Superior temporal gyrus (tissue), 1 donor: ENCODE results near the gene MOK.
A peak's percentile ranks its signal among the peaks of the same experiment; 100 is the strongest.

Experiments
- DNase-seq: peaks from one replicate; pipeline ENCODE4 v3.0.0-alpha.2; 2016; ENCODE audit errors: extremely low spot score

Gene MOK

DNA sequence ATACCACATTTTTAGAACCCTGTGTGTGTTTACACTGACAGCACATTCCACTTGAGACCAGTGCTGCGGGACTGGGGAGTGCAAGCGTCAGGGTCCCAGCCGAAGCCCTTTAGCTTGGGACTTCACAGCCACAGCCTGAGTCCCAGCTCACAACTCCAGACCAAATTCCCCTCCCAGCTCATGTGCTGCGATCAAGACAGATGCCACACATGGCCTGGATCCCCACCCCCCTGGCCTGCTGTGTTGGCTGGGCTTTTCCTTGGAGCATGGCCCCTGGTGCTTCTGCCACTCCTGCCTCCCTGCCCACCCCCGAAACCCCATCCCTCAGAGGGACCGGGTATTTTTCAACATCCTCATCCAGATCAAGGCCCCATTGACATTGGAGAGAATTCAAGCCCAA lies 101.6 kb downstream of the MOK start:
- peak; percentile 41 for DNase-seq

DNA sequence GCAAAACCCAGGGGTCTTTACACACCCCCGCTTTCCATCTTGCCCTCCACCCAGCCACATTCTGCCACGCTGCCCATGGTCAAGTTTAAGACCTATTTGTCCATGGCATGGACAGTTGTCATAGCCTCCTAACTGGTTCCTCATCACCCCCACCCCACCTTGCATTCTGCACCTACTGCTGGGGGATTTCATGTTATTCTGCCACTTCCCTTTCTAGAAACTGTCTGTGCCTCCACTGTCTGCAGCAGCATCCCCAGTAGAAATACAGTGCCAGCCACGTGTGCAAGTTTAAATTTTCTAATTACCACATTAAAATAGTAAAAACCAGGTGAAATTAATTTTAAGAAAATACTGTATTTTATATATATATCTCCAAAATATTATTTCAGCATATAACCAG lies 102.0 kb downstream of the MOK start:
- no peak for DNase-seq

DNA sequence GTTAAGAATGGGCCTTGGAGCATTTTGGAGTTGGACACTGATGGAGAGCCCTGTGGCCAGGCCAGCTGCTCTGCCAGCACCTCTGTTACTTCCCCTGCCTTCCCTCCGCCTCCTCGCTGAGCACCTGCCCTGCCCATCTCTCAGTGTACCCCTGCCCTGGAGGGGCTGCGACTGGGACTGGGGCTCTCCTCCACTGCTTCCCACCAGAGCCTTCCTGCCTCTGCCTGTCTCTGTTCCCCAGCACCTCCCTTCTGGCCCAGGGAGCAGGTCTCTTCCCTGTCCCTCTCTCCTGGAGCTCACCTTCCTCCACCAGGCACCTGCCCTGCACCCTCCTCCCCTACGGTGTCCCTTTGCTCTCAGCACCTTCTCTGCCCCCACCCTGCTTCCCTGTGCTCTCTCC lies 103.2 kb downstream of the MOK start:
- DNase-seq = no peak

DNA sequence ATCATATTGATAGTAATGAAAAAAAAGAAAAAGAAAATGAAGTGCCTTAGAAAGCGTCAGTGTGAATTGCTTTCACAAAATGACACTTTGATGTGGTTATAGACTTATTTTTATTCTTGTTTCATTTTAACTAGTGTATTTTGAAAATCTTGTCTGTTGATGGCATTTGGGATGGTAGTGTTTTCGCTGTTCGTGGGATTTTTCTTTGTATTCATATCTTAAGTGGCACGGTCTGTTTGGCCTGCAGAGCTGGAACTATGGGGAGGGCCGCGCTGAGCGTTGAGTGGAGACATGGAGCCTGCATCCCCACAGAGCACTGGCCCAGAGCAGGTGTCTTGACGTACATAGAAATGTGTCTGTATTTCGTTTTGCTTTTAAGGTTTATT lies 103.6 kb downstream of the MOK start:
- peak; percentile 50 for DNase-seq

DNA sequence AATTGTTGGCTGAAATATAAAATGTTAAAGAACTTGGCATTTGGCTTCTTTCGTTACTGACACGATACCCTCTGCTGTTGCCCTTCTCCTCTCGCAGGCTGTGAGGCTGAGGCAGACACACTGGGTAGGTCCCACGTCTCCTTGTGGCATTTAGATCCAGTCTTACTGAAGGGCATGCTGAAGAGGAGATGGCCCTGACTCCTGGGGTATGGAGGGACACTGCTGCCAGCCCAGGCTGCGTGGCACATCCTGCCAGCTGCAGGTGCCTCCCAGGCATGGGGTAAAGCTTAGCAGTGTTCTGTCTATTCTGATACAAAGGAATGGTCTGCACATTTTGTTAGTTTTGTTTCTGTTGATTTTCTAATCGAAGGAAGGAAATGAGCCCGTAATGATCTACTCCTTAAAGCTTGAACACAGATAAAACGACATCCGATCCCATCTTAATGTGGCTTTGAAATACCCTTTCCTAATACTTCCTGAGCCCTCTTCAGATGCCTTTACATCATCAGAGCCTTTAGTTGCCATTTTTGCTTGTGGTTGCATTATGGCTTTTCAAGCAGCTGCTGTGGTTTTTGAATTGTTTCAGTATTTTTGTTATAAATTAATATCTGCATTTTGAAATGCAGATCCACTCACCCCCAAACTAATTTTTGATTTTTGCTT lies 104.1 kb downstream of the MOK start:
- DNase-seq = peak; percentile 56

DNA sequence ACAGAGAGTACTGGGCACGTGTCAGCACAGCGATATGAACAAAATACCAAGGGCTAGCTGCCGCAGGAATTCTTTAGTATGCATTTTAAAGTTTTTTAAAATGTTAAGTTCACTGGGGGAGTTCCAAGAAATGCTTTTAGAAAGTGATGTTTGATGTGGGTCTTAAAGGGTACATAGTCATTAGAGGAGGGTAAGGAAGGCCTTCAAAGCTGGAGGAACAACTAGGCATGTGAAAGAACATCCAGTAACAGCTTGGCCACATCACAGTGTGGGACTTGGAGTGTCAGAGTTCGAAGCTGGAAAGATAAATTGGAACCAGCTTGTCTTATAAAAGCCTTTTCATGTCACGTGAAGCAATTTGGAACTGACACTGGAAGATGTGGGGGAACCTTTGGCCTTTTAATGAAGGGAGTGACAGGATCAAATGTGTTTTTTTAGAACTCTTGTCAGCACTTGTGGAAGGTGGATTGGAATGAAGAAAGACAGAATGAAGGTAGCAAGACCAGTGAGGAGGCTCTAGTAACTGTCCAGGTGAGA lies 107.6 kb downstream of the MOK start:
- peak; percentile 45 for DNase-seq

DNA sequence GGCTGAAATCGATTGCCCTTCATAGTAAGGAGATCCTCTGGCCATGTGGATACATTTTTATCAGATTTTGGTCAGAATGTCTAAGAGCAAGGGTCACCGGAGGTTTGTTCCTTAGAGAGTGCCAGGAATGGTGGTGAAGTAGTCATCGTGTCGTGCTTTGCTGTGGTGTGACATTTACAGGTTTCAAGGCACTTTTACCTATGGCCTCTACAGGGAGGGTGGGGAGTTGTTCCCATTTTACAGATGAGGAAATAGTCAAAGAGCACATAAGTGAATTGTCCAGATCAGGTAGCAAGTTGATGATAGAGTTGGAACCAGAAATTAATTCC lies 108.1 kb downstream of the MOK start:
- no peak for DNase-seq

DNA sequence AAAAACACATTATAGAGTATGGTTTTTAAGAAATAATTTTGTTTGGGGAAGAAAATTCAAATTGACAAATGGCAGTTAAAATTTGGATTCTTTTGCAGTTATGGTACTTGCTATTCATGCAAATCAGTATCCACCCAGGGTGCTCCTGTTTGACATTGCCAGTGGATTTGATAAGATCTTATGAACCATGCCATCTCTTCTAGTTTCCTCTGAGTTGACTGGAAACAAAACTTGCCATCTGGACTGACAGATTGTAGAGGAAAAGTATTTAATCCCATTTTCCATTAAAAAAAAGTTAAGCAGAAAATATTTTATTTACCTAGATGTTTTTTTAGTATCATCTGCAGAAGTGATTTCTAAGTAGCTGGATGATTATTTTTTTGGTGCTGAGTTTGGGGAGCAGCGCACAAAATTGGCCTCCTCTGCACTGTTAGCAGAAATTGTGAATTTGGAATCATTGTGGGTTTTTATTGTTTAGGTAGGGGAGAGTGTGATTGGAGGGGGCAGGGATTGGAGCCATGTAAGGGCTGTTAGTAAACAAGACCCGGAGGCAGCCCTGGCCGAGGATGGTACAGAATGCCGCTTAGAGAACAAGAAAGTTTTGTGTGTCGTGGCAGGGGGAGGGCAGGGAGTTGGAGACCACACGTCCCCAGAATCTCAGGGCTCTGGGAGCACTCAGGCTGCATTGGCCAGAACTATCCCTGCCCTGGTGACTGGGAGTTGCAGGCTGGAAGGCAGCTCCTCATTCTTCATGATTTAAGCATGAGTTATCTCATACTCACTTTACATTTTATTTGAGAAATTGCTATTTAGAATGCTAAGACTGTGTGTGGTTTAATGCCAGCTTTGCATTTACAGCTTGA lies 108.7 kb downstream of the MOK start:
- peak; percentile 95 for DNase-seq

DNA sequence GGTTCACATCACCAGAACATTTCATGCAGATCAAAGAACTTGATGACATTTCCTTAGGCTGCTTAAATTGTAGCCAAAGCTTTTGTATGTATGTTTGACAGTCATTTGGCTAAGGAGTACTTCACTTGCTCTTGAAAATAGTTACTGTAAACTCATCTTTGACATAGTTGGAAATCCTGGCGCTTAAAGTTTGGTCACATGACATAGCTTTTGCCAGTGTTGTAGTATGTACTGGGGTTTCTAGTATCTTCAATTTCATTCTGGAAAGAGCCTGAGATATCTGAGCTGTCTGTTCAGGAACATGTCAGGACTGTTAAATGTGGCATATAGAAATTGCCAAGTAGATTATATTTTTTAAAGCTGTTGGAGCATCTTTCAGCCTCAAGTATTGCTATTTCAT lies 109.5 kb downstream of the MOK start:
- peak; percentile 75 for DNase-seq

DNA sequence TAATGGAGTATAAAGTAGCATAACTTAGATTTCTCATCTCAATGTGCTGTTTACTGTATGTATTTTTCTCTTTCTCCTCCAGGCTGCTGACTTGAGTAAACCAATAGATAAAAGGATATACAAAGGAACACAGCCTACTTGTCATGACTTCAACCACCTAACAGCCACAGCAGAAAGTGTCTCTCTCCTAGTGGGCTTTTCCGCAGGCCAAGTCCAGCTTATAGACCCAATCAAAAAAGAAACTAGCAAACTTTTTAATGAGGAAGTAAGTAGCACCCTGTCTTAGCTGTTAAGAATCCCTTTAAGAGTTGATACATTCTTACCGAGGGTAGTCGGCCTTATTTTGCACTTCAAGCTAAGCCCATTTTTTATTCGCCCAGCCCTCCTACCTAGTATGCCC lies 110.1 kb downstream of the MOK start:
- peak; percentile 60 for DNase-seq

DNA sequence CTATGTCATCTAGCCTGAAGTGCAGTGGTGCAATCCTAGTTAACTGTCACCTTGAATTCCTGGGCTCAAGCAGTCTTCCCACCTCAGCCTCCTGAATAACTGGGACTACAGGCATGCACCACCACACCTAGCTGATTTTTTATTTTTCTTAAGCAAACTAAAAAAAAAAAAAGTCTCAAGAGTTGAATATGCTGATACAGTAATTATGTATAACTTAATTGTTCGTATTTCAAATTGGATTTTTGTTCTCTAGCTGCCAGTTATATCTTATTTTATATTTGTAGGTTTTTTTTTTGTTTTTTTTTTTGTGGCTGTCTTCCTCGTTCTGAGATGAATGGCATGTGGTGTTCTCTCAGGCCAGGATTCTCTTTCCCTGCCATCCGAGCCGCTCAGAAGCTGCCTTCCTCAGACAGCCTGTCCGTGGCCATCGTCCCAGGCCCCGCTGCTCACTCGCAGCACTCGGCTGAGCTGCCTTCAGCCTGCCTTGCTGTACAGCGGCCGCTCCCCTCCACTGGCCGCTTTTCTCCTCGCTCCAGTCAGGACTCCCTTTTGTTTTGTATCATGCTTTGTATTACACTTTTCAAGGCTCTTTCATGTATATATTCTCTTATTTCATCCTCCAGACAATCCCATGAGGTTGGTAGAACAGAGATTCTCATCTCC lies 112.0 kb downstream of the MOK start:
- peak; percentile 75 for DNase-seq

DNA sequence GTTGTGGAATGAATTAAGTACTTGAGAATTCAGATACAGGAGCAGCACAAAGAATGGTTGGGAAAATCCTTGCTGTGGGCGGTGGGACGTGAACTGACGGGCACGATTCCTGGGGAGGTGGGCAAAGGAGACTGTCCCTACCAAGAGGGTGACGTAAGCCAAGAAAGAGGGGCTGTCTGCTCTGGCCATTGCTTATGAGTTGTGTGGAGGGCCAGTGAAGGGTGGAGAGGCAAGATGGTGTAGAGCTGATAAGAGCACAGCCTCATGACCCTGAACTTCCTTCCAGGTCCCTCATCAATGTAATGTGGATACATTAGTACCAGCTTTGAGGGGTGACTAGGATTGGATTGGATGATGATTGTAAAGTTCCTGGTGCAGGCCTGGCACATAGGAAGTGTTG lies 115.1 kb downstream of the MOK start:
- no peak for DNase-seq

DNA sequence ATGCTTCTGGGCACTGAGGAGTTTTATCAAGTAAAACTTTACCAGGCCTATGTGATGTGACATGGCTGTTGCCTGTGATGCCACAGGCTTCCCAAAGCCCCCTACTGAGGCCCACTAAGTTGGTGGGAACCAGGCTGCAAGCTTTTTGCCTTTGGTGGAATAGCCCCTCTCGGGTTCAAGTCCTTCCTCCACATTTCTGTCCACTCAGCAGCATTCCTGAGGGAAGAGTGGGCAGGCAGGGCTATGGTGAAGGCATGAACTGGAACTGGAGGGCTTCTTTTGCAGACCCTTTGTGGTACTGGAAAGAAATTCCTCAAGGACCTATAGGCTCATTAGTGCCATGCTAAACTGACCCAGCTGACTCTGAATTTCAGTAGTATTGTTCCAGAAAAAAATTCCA lies 116.8 kb downstream of the MOK start:
- no peak for DNase-seq

DNA sequence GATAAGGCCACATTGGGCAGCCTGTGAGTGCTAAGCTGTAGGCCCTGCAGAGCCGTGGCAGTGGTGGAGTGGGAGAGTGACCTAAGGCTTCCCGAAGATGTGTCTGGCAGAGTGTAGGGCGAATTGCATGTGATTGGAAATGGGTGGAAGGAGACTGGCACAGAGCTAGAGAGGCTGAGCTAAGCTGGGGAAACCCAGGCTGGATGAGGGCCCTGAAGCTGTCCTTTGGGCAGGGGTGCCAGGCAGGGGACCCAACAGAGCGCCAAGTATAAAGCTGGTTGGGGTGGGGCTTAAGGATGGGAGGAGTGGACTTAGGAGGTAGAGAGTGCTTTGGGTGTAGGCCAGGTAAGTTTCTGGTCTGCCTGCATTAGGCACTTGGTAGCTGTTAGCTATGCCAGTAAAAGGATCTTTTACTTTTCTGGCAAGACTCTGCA lies 117.4 kb downstream of the MOK start:
- no peak for DNase-seq

DNA sequence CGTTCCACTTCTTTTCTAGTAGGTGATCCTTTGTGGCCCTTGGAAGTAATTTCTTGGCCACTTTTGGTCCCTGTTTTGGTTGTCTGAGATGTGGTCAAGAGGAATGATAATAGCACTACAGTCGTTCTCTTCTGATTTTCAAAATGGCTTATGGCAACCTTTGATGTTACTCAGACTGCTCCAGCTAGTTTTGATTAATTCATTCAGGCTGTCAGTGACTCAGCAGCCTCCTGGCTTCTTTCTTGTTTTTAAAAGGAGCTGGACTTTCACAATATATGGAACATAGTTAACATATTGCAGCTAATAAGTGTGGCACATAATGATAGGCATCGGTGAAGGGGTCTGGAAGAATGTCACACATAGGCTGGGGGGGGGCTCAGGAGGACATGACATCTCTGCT lies 117.9 kb downstream of the MOK start:
- no peak for DNase-seq

DNA sequence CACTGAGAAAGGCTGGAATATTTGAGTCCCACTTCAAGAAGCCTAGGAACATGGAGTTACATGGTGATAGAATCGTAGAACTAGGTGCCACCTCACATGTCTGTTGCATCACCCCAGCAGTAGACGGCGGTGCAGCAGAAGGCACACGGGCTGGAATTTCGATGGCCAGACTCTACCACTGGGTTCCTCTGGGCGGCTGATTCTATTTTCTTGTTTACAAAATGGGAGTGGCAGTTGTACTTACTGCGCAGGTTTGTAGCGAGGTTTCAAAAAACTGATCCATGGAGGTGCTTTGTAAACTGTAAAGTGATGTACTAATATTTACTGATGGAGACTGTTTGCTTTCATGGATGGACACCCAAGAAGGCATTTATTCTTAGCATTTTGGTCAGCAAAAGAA lies 119.6 kb downstream of the MOK start:
- DNase-seq = peak; percentile 54

DNA sequence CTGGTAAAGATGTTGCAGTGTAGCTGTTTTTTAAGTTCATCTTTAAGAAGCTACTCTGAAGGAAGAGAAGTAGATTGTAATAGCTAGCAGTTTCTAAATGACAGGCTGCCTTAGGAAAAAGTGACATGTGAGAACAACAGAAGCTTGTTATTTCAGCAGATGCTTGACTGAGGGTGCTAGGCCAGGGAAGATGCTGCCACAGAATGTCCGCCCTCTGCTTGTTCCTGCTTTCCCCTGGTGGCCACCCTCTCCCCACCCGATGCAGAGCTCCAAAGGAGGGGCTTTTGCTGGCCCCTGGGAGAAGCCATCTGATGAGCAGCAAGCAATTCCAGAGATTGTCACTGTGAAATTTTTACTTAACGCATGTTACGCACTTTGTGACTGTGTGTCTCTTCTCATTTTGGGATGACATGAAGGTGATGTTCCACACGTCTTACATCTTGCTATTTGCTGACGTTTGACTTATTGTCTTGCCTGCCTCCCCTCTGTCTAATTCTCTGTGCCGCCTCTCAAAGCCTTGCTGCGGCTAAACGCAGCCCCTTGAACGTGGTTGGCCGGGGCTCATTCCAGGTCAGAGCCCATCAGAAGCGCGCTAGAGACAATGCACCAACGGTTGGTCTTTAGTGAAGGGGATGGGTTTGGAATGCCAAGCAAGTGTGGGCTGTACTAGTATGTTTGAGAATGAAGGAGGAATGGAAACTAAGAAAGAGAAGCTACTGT lies 120.5 kb downstream of the MOK start:
- peak; percentile 80 for DNase-seq

DNA sequence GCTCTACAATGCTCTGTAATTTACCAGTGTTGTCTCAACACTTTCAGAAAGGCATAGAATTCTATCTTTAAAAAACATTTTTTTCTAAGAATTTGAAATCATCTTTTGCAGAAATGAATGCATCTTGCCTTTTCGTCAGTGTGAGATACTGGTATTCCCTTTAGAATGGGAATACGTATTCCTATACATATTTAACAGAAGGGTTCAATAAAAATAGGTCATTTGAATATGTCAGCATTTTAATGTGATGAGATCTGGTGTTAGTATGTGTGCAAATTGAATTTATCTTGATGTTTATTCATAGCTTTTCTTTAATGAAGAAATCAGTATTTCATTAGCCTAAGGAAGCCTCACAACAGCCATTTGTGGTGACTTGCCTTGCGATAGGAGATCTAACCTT lies 121.1 kb downstream of the MOK start:
- no peak for DNase-seq

DNA sequence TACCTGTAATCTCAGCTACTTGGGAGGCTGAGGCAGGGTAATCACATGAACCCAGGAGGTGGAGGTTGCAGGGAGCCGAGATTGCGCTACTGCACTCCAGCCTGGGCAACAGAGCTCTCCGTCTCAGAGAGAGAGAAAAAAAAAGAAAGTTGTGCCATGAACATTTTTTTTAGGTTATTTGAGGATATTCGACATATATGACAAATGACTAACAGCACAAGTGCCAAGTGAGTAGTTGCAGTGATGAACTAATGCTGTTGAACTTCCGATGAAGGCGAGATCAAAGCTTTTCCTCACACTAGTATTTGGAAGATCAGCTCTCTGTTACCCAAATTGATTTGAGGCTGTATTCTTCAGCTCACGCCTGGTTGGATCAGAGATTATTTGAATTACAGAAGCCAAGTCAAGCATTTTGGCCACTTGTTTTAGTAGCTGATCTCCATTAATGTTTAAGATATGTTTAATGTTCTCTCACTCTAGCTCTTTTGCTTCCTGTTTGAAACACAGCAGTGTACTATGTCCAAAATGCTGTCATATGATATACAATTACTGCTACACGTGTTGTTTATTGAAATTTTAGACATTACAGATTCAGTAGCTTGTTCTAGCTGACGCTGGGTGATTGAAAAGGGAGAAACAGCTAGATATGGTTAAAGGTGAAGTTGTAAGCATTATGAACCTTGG lies 121.9 kb downstream of the MOK start:
- DNase-seq = peak; percentile 64

DNA sequence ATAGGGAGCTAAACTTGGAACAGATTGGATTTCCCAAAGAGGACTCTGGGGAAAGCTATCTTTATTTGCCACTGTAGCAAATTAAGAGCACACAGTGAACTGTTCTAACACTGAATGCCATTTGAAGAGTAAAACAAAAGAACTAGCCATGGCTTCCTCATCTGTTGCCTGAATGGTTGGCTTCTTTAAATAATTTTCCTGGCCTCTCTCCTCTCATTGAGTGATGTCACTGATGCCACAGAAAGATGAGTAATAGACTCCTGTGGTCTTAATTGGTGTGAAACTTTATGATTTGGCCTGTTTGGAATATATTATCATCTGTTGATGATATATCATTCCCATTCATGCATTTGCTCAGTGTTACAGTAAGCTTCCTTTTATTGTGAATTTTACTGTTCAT lies 122.8 kb downstream of the MOK start:
- DNase-seq = peak; percentile 75

DNA sequence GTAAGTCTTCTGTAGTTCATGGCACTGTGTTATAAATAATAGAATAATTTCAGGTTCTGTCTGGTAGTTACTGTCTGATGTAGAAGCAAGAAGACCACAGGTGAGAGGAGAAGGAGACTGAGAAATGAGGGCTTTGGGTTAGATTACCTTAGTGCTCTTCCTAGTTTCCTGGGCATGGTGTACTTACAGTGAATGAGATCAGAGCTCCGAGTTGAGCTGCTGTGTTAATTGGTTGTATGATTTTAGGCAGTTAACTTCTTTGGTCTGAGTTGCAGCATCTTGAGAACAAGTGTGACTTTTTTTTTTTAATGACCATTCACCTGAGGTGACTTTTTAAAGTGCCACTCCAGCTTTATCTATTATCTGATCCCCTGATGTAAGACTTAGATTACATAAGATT lies 123.8 kb downstream of the MOK start:
- DNase-seq = no peak
